Lung (tissue), 12 donors: Measurements from ENCODE around the gene DSP. TPM values are rescaled to one million over a fixed set of nuclear protein-coding genes. Genes with fewer than 3 reads are reported as not detected.
A peak's percentile ranks its signal among the peaks of the same experiment; 100 is the strongest.

Source experiments
- ATAC-seq: fragments of 200-7000 bp; cut with Tn5 transposase; one replicate; pipeline ENCODE4 v1.9.1; 2020; ENCODE audit warnings: moderate number of reproducible peaks; ENCODE audit not compliant: insufficient read depth, low FRiP score
- DNase-seq, 3 donors: peaks; one replicate each; pipeline ENCODE4 v3.0.0-alpha.2; 2013 to 2017
- H3K27ac ChIP-seq, 2 donors: one replicate each; pipeline ENCODE4 v1.5.1; 2013; ENCODE audit warnings: mild to moderate bottlenecking in 2 of 2, moderate library complexity in 2 of 2, control low read depth in 1 of 2, inconsistent platforms in 1 of 2, low read depth in 1 of 2, low read length in 1 of 2
- H3K27me3 ChIP-seq, 3 donors: one replicate each; pipeline ENCODE4 v1.5.1; 2013; ENCODE audit warnings: low read length in 2 of 3; ENCODE audit not compliant: control insufficient read depth in 3 of 3, insufficient read depth in 3 of 3
- H3K36me3 ChIP-seq, 4 donors: one replicate each; pipeline ENCODE4 v1.5.1; 2013; ENCODE audit warnings: low read length in 4 of 4, mild to moderate bottlenecking in 1 of 4, moderate library complexity in 1 of 4; ENCODE audit not compliant: control insufficient read depth in 4 of 4, insufficient read depth in 4 of 4
- H3K4me1 ChIP-seq, 5 donors: one replicate each; pipeline ENCODE4 v1.5.1; 2013; ENCODE audit warnings: low read length in 5 of 5, mild to moderate bottlenecking in 2 of 5, moderate library complexity in 1 of 5; ENCODE audit not compliant: control insufficient read depth in 5 of 5, insufficient read depth in 5 of 5
- H3K4me3 ChIP-seq: one replicate; pipeline ENCODE4 v1.5.1; 2013; ENCODE audit warnings: mild to moderate bottlenecking, control low read depth, moderate library complexity
- H3K9ac ChIP-seq, 2 donors: one replicate each; pipeline ENCODE4 v1.5.1; 2013; ENCODE audit warnings: low read length in 2 of 2, control low read depth in 1 of 2; ENCODE audit not compliant: insufficient read depth in 1 of 2
- H3K9me3 ChIP-seq, 4 donors: one replicate each; pipeline ENCODE4 v1.5.1; 2013; ENCODE audit warnings: low read length in 3 of 4, mild to moderate bottlenecking in 1 of 4, moderate library complexity in 1 of 4; ENCODE audit not compliant: control insufficient read depth in 4 of 4, insufficient read depth in 3 of 4
- WGBS, 2 donors: extraction: QIAGEN DNeasy Blood & Tissue Kit; methylation state at CpG; one replicate each; pipeline ENCODE4 v1.1.7; 2013; 5-methylcytosine and 5-hydroxymethylcytosine counted together
- polyA plus RNA-seq, 2 donors: library from polyadenylated mRNA; stranded (reverse); fragments of 200-250 nt; gene quantifications; one replicate each; pipeline ENCODE4 v1.2.1, GENCODE V29; 2013
- total RNA-seq, 2 donors: library from RNA; depleted of rRNA in 1 of 2; stranded (reverse); fragments of >200 nt in 1 of 2; gene quantifications; one replicate each; pipeline ENCODE4 v1.2.1, GENCODE V29; 2014 to 2021
- TF ChIP-seq, protein P1 (sequence below): IDR thresholded peaks from 2 replicates; pipeline ENCODE4 v1.5.1; 2012; ENCODE audit warnings: mild to moderate bottlenecking; ENCODE audit errors: control extremely low read depth, extremely low read depth
- donor health status: control.
- donor health status: control.
- donor health status: Bipolar disorder and iron deficiency.
- donor health status: healthy.
- donor health status: DM: yes; HTN: yes; CAD: no.

Gene DSP
- total and polyA plus RNA-seq, 4 donors: 2.9 to 73.2 (median 19.4) TPM

DNA sequence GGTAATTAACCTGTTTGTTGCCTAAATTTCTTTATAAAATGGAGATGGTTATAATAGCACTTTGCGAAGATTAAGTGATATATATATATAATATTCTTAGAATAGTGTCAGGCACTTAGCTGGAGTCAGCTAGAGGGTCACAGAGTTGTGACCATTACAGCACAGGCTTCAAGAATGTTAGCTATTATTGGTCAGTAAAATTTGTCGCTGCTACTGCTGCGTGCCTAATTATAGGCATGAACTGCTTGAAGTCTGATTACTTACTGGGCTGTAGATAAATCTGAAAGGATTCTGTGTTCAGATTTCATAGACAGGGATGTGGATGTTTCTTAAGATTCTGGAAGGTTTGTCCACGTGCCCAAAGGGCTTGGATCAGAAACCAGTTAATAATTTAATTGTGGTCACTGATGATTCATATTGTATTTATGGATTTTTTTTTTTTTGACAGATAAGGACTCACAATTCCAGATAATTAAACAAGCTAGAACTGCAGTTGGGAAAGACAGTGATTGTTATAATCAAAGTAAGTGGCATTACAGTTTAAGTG is 53.2 kb downstream of the DSP start:
- Histone ChIP-seq H3K27me3 (no peaks in the 10 kb centered on the region), H3K36me3 (peaks cover 0 to 27% (median 13%) of the 10 kb centered on the region in 4 donors), H3K9me3 (no peaks in the 10 kb centered on the region), H3K4me3 (no peak overlapping the region), H3K4me1 (peaks cover 0 to 11% (median 2%) of the 10 kb centered on the region in 5 donors), H3K9ac (no peak overlapping the region), H3K27ac (peak overlapping the region in 1 of 2 donors; percentile 60)
- DNase-seq (no peak), ATAC-seq (no peak)
- 91 to 94% methylated on average over 4 of the region's 4 CpGs for WGBS, 2 donors
- TF ChIP-seq, protein P1, sequence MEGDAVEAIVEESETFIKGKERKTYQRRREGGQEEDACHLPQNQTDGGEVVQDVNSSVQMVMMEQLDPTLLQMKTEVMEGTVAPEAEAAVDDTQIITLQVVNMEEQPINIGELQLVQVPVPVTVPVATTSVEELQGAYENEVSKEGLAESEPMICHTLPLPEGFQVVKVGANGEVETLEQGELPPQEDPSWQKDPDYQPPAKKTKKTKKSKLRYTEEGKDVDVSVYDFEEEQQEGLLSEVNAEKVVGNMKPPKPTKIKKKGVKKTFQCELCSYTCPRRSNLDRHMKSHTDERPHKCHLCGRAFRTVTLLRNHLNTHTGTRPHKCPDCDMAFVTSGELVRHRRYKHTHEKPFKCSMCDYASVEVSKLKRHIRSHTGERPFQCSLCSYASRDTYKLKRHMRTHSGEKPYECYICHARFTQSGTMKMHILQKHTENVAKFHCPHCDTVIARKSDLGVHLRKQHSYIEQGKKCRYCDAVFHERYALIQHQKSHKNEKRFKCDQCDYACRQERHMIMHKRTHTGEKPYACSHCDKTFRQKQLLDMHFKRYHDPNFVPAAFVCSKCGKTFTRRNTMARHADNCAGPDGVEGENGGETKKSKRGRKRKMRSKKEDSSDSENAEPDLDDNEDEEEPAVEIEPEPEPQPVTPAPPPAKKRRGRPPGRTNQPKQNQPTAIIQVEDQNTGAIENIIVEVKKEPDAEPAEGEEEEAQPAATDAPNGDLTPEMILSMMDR: no peak

DNA sequence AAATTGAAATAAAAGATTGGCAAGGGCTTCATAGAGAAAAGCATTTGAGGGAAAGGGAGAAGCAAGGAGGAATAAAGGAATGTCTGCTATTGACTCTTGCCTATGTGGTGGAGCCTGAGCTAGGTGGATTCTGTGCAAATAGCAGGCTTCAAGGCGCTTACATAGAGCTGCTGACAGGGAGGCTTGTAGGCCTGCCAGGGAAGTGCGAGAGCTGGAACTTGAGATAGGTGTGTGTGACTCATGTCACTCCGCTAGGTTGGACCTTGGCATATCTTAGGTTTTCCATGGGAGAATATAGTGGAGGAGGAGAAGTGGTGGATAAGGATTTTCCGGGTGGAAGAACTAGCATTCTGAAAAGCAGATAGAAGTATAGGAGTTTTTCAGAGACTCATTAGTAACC is 62.5 kb downstream of the DSP start:
- Histone ChIP-seq H3K27me3 (no peaks in the 10 kb centered on the region), H3K36me3 (peaks cover 14 to 29% (median 26%) of the 10 kb centered on the region in 4 donors), H3K4me1 (peaks cover 0 to 4% (median 0%) of the 10 kb centered on the region in 5 donors), H3K9me3 (no peaks in the 10 kb centered on the region), H3K9ac (no peak overlapping the region), H3K27ac (no peak overlapping the region), H3K4me3 (no peak overlapping the region)
- DNase-seq (no peak), ATAC-seq (no peak)
- TF ChIP-seq, protein P1: no peak
- WGBS, 2 donors: 87 to 95% methylated on average over 4 of the region's 4 CpGs

DNA sequence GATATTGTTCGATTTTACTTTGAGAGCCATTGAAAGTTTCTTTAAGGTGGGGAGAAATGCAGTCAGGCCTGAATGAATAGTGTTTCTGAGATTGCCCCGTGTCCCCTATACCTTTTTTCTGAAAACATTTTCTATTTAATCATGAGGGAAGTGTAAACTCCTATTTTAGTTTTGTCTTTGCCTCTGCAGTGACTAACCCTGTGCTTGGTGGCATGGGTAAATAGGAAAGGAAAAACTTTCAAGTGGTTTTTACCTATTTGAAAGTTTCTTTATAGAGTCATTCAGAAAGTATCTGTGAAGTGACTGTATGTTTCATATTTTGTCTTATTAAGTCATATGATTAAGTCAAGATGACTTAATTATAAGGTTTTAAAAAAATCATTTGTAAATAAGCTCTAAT is 63.0 kb downstream of the DSP start:
- WGBS, 2 donors: 93 to 96% methylated on average over 2 of the region's 2 CpGs
- DNase-seq (no peak), ATAC-seq (no peak)
- Histone ChIP-seq H3K27ac (no peak overlapping the region), H3K4me3 (no peak overlapping the region), H3K36me3 (peaks cover 14 to 31% (median 26%) of the 10 kb centered on the region in 4 donors), H3K9ac (no peak overlapping the region), H3K4me1 (peaks cover 0 to 4% (median 0%) of the 10 kb centered on the region in 5 donors), H3K27me3 (no peaks in the 10 kb centered on the region), H3K9me3 (no peaks in the 10 kb centered on the region)
- TF ChIP-seq, protein P1: no peak
